Endothelial cell of umbilical vein (primary cell): ENCODE data around the gene TM9SF1. TPM values are rescaled to one million over a fixed set of nuclear protein-coding genes. Genes with fewer than 3 reads are reported as not detected.

Experiments used
- BruUV-seq: library from RNA; stranded (reverse); fragments of 400-500 nt; replicated peaks from 2 replicates; lab custom pipeline; 2021; lab: Mats Ljungman, UMichigan
- CTCF ChIA-PET: fragments of 300-600, 350-600 bp; sonication (Branson Sonifier 250); formaldehyde crosslinking; loops from one replicate; lab custom pipeline; 2021; ENCODE audit warnings: antibody characterized with exemption, inconsistent platforms; lab: Charles Lee
- POLR2A ChIA-PET: fragments of 300-600, 350-600 bp; sonication (Branson Sonifier 250); formaldehyde crosslinking; loops from one replicate; lab custom pipeline; 2021; ENCODE audit warnings: antibody characterized with exemption, inconsistent platforms; lab: Charles Lee
- DNase-seq: peaks from one replicate; pipeline ENCODE4 v3.0.0-alpha.2; 2011; ENCODE audit warnings: low read depth, low spot score
- FAIRE-seq: peaks from 2 replicates; lab custom pipeline; 2011; peaks lifted over from hg19 to GRCh38; lab: Jason Lieb, UNC
- H2AFZ ChIP-seq: 2 replicates; pipeline ENCODE4 v1.6.0; 2012; ENCODE audit warnings: low read depth, low read length, control low read depth, inconsistent platforms
- H3K27ac ChIP-seq: 2 replicates; pipeline ENCODE4 v1.5.1; 2011; ENCODE audit warnings: low read depth, mild to moderate bottlenecking, control low read depth, low read length, moderate library complexity; ENCODE audit not compliant: insufficient read depth
- H3K27me3 ChIP-seq, 2 experiments: 2 replicates each; pipeline versions ENCODE4 v1.6.0 to v1.6.1; 2011; ENCODE audit warnings: low read length in 2 of 2, mixed read lengths in 1 of 2; ENCODE audit not compliant: control insufficient read depth in 2 of 2, insufficient read depth in 2 of 2
- H3K36me3 ChIP-seq, 2 experiments: 2 replicates in 1 of 2; 3 replicates in 1 of 2; pipeline ENCODE4 v1.5.1; 2011; ENCODE audit warnings: low read length in 2 of 2, mild to moderate bottlenecking in 1 of 2, moderate library complexity in 1 of 2; ENCODE audit not compliant: control insufficient read depth in 2 of 2, insufficient read depth in 2 of 2; ENCODE audit errors: extremely low read depth in 1 of 2
- H3K4me1 ChIP-seq: 3 replicates; pipeline ENCODE4 v1.5.1; 2011; ENCODE audit warnings: mild to moderate bottlenecking, low read length; ENCODE audit not compliant: control insufficient read depth, insufficient read depth; ENCODE audit errors: extremely low read depth
- H3K4me2 ChIP-seq: 2 replicates; pipeline ENCODE4 v1.6.1; 2011; ENCODE audit warnings: low read length, control low read depth, mixed read lengths; ENCODE audit not compliant: insufficient read depth
- H3K4me3 ChIP-seq, 3 experiments: fragments of 200-600 bp in 1 of 3; sonication (generic), shearing (Covaris generic) in 1 of 3; replicated peaks in 1 of 3; 2 replicates each; pipeline ENCODE4 v1.5.1; 2011 to 2016; ENCODE audit warnings: control low read depth in 3 of 3, low read length in 3 of 3, mild to moderate bottlenecking in 2 of 3, inconsistent platforms in 1 of 3, low read depth in 1 of 3, moderate library complexity in 1 of 3; ENCODE audit not compliant: insufficient read depth in 1 of 3
- H3K79me2 ChIP-seq: 2 replicates; pipeline ENCODE4 v1.6.0; 2012; ENCODE audit warnings: low read length, inconsistent platforms; ENCODE audit not compliant: control insufficient read depth, insufficient read depth
- H3K9ac ChIP-seq: replicated peaks from 2 replicates; pipeline ENCODE3; 2011; ENCODE audit warnings: low read length, control low read depth; ENCODE audit not compliant: insufficient read depth; ENCODE audit errors: extremely low read depth
- H3K9me1 ChIP-seq: replicated peaks from 3 replicates; pipeline ENCODE4 v1.6.0; 2011; ENCODE audit warnings: mild to moderate bottlenecking, low read length; ENCODE audit not compliant: control insufficient read depth, insufficient read depth; ENCODE audit errors: extremely low read depth
- H3K9me3 ChIP-seq: replicated peaks from 2 replicates; pipeline ENCODE4 v1.5.1; 2012; ENCODE audit warnings: low read length, inconsistent platforms; ENCODE audit not compliant: control insufficient read depth, insufficient read depth
- H4K20me1 ChIP-seq: replicated peaks from 2 replicates; pipeline ENCODE3; 2011; ENCODE audit warnings: mild to moderate bottlenecking, low read length; ENCODE audit not compliant: control insufficient read depth, insufficient read depth; ENCODE audit errors: extremely low read depth
- EZH2 ChIP-seq: IDR thresholded peaks from 2 replicates; pipeline ENCODE4 v1.6.1; 2012; ENCODE audit warnings: borderline replicate concordance, low read depth, mild to moderate bottlenecking, moderate library complexity, low read length, inconsistent platforms; ENCODE audit not compliant: severe bottlenecking
- FOS ChIP-seq: IDR thresholded peaks from 2 replicates; pipeline ENCODE4 v1.6.1; 2011; ENCODE audit warnings: mild to moderate bottlenecking, low read length, moderate library complexity, borderline replicate concordance; ENCODE audit not compliant: insufficient read depth
- GATA2 ChIP-seq: IDR thresholded peaks from 2 replicates; pipeline ENCODE4 v1.7.0; 2011; ENCODE audit warnings: low read depth, mild to moderate bottlenecking, moderate library complexity, mixed read lengths, low read length; ENCODE audit not compliant: insufficient read length, insufficient read depth
- JUN ChIP-seq: IDR thresholded peaks from 2 replicates; pipeline ENCODE4 v1.6.1; 2011; ENCODE audit warnings: borderline replicate concordance, low read depth; ENCODE audit not compliant: insufficient read length, insufficient read depth
- MYC ChIP-seq: IDR thresholded peaks from one replicate; pipeline ENCODE4 v1.6.1; 2011; ENCODE audit warnings: mild to moderate bottlenecking, low read depth, low read length
- POLR2A ChIP-seq: IDR thresholded peaks from 2 replicates; pipeline ENCODE4 v1.6.1; 2012; ENCODE audit warnings: low read depth, mild to moderate bottlenecking, control low read depth, low read length
- POLR2AphosphoS5 ChIP-seq: IDR thresholded peaks from 2 replicates; pipeline ENCODE4 v1.6.1; 2012; ENCODE audit warnings: low read depth, mild to moderate bottlenecking, control low read depth, low read length, moderate library complexity; ENCODE audit not compliant: insufficient read depth
- dilution Hi-C: fragments of 300-500 bp; cut with MboI; formaldehyde crosslinking; loops from one replicate; pipeline ENCODE4 v1.15.0; 2019; ENCODE audit warnings: low sequenced_read_pairs; ENCODE audit not compliant: extremely low pct_ligation_motif_present
- intact Hi-C: fragments of 100-400 bp; cut with micrococcal nuclease; formaldehyde crosslinking; loops from one replicate; pipeline ENCODE4 v1.10.0; 2022
- polyA plus RNA-seq, 4 experiments: library from polyadenylated mRNA; depleted of rRNA in 3 of 4; stranded (reverse) in 3 of 4; unstranded in 1 of 4; fragments of >200 nt; gene quantifications; 2 replicates each; pipeline versions ENCODE4 v1.2.1 to v1.2.3, GENCODE V29; 2011 to 2012; ENCODE audit warnings: missing spikeins in 1 of 4
- total RNA-seq: library from RNA; stranded (reverse); gene quantifications from 2 replicates; pipeline ENCODE4 v1.2.3, GENCODE V29; 2021
- TF ChIP-seq, protein P1 (sequence below): IDR thresholded peaks from 2 replicates; pipeline ENCODE4 v1.6.1; 2011; ENCODE audit not compliant: insufficient read depth, insufficient read length
- TF ChIP-seq, protein P2 (sequence below), 2 donors: IDR thresholded peaks; 1 replicate in 1 of 2; 2 replicates in 1 of 2; pipeline ENCODE4 v1.5.1; 2011; ENCODE audit warnings: low read length in 2 of 2, mild to moderate bottlenecking in 2 of 2, moderate library complexity in 2 of 2, control low read depth in 1 of 2, inconsistent platforms in 1 of 2, low read depth in 1 of 2; ENCODE audit not compliant: insufficient read depth in 1 of 2; ENCODE audit errors: extremely low read depth in 1 of 2

The TM9SF1 gene
- total and polyA plus RNA-seq, 2 donors (not counting 3 experiments of a cell fraction or from before 2014, with no cell fraction given), result 60.7 to 71.5 TPM

DNA sequence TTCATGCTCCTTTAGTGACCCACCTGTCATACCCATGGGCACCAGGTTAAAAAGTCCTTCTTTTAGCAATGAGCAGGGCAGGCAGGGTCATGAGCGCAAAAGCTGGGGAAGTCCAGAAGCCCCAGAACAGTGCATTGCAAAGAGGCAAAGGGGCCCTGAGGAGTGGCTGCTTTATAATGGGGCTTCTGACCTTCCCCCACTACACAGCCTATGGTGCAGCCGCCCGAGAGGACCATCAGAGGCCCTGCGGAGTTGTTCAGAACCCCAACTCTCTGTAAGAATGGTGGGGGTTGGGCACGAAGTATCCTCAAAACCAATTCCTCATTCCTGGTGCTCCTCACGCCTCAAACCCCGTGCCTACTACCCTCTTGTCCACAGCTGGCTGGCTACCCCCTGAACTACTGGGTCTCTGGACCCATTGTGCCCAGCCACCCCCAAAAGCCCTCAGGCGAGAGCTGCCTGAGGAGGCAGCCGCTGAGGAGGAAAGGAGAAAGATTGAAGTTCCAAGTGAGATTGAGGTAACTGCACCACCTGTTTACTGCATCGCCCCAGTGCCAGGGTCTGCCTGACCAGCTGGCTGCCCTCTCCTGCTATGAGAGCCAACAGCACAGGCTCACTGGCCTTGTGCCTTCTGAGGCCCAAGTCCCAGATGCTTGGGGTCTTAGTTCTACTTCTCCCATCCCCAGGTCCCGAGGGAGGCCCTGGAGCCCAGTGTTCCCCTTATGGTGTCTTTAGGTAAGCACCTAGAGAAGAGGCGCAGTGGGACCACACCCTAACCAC is 16.7 kb downstream of the TM9SF1 start:
- POLR2A ChIA-PET, result no interaction called here
- TF ChIP-seq, protein P1, sequence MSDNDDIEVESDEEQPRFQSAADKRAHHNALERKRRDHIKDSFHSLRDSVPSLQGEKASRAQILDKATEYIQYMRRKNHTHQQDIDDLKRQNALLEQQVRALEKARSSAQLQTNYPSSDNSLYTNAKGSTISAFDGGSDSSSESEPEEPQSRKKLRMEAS, result no peak
- TF ChIP-seq JUN (no peak), FOS (no peak), EZH2 (no peak), POLR2A (no peak), MYC (no peak), GATA2 (no peak), POLR2AphosphoS5 (no peak)
- TF ChIP-seq, protein P2, sequence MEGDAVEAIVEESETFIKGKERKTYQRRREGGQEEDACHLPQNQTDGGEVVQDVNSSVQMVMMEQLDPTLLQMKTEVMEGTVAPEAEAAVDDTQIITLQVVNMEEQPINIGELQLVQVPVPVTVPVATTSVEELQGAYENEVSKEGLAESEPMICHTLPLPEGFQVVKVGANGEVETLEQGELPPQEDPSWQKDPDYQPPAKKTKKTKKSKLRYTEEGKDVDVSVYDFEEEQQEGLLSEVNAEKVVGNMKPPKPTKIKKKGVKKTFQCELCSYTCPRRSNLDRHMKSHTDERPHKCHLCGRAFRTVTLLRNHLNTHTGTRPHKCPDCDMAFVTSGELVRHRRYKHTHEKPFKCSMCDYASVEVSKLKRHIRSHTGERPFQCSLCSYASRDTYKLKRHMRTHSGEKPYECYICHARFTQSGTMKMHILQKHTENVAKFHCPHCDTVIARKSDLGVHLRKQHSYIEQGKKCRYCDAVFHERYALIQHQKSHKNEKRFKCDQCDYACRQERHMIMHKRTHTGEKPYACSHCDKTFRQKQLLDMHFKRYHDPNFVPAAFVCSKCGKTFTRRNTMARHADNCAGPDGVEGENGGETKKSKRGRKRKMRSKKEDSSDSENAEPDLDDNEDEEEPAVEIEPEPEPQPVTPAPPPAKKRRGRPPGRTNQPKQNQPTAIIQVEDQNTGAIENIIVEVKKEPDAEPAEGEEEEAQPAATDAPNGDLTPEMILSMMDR (IDR thresholded peaks at IDR 0.05; ENCODE audit: extremely low read depth in 1 of 2, insufficient read depth in 1 of 2, low read depth in 1 of 2, low read length in 2 of 2), result no peak
- Histone ChIP-seq H3K36me3 (peaks cover 0 to 26% of the 10 kb centered on the region in 2 experiments), H3K79me2 (no peaks in the 10 kb centered on the region), H3K9ac (no peak overlapping the region), H3K4me2 (no peak overlapping the region), H3K4me1 (no peaks in the 10 kb centered on the region), H3K27ac (no peak overlapping the region), H3K27me3 (no peaks in the 10 kb centered on the region), H3K9me1 (no peaks in the 10 kb centered on the region), H3K4me3 (no peak overlapping the region), H3K9me3 (no peaks in the 10 kb centered on the region), H4K20me1 (no peaks in the 10 kb centered on the region), H2AFZ (no peak overlapping the region)
- dilution Hi-C loops, result no loop called here
- intact Hi-C loops, result no loop called here
- DNase-seq (no peak), FAIRE-seq (no peak)
- CTCF ChIA-PET, result interaction anchor here (2.1 kb wide), 1 partner anchor 10 kb away, joined by 5 read pairs; the partner anchor contains the start of gene IPO4
- no TSS peak for BruUV-seq
